Muscle layer of colon (tissue), 2 donors: ENCODE data around the gene PHPT1.

ENCODE experiments used
- H3K27ac ChIP-seq: one replicate; pipeline ENCODE4 v1.7.0; 2013; ENCODE audit warnings: low read depth, mild to moderate bottlenecking, low read length, moderate library complexity
- H3K27me3 ChIP-seq, 2 donors: one replicate each; pipeline ENCODE4 v1.7.0; 2013; ENCODE audit warnings: low read length in 2 of 2, mild to moderate bottlenecking in 2 of 2; ENCODE audit not compliant: insufficient read depth in 2 of 2, control insufficient read depth in 1 of 2
- H3K36me3 ChIP-seq: one replicate; pipeline ENCODE4 v1.7.0; 2013; ENCODE audit warnings: mild to moderate bottlenecking, low read length; ENCODE audit not compliant: insufficient read depth
- H3K4me1 ChIP-seq: one replicate; pipeline ENCODE4 v1.7.0; 2013; ENCODE audit warnings: mild to moderate bottlenecking, low read length; ENCODE audit not compliant: insufficient read depth
- H3K4me3 ChIP-seq, 2 donors: one replicate each; pipeline ENCODE4 v1.7.0; 2013; ENCODE audit warnings: low read length in 2 of 2, low read depth in 1 of 2, mild to moderate bottlenecking in 1 of 2, moderate library complexity in 1 of 2
- H3K9ac ChIP-seq: one replicate; pipeline ENCODE4 v1.7.0; 2013; ENCODE audit warnings: low read length
- H3K9me3 ChIP-seq: one replicate; pipeline ENCODE4 v1.7.0; 2013; ENCODE audit warnings: mild to moderate bottlenecking, low read length
- donor health status: abdominal sarcoma.
- donor health status: Adenocarcinoma of cecum.

PHPT1 gene

GRCh38 chr9:136825295-136826187 is 23.7 kb upstream of the PHPT1 start:
- Histone ChIP-seq H3K27ac (no peak overlapping the region), H3K9me3 (no peaks in the 10 kb centered on the region), H3K36me3 (peaks cover 29% of the 10 kb centered on the region), H3K27me3 (no peaks in the 10 kb centered on the region), H3K4me1 (peaks cover 6% of the 10 kb centered on the region), H3K9ac (no peak overlapping the region), H3K4me3 (no peak overlapping the region)

- no peak overlapping the region for H3K9ac ChIP-seq
- no peaks in the 10 kb centered on the region for H3K4me1 ChIP-seq
- no peak overlapping the region for H3K4me3 ChIP-seq
- H3K27me3 ChIP-seq = no peaks in the 10 kb centered on the region
- peaks cover 33% of the 10 kb centered on the region for H3K36me3 ChIP-seq
- no peaks in the 10 kb centered on the region for H3K9me3 ChIP-seq
- no peak overlapping the region for H3K27ac ChIP-seq
These were observed 23.0 kb upstream of the PHPT1 start for GRCh38 chr9:136826188-136826541.

GRCh38 chr9:136826703-136827582 is 22.3 kb upstream of the PHPT1 start:
- Histone ChIP-seq H3K36me3 (peaks cover 34% of the 10 kb centered on the region), H3K9me3 (no peaks in the 10 kb centered on the region), H3K27ac (no peak overlapping the region), H3K27me3 (no peaks in the 10 kb centered on the region), H3K9ac (no peak overlapping the region), H3K4me3 (no peak overlapping the region), H3K4me1 (no peaks in the 10 kb centered on the region)

- Histone ChIP-seq H3K9me3 (no peaks in the 10 kb centered on the region), H3K36me3 (peaks cover 42% of the 10 kb centered on the region), H3K4me1 (no peaks in the 10 kb centered on the region), H3K27ac (no peak overlapping the region), H3K4me3 (no peak overlapping the region), H3K9ac (no peak overlapping the region), H3K27me3 (no peaks in the 10 kb centered on the region)
These were observed 21.3 kb upstream of the PHPT1 start for GRCh38 chr9:136827794-136828473.

- no peak overlapping the region for H3K9ac ChIP-seq
- no peaks in the 10 kb centered on the region for H3K27me3 ChIP-seq
- no peak overlapping the region for H3K27ac ChIP-seq
- H3K4me3 ChIP-seq = no peak overlapping the region
- peaks cover 40% of the 10 kb centered on the region for H3K36me3 ChIP-seq
- no peaks in the 10 kb centered on the region for H3K9me3 ChIP-seq
- no peaks in the 10 kb centered on the region for H3K4me1 ChIP-seq
These were observed 20.6 kb upstream of the PHPT1 start for GRCh38 chr9:136828474-136829140.

GRCh38 chr9:136829412-136829811 is 19.8 kb upstream of the PHPT1 start:
- no peaks in the 10 kb centered on the region for H3K27me3 ChIP-seq
- H3K4me3 ChIP-seq = no peak overlapping the region
- H3K36me3 ChIP-seq = peaks cover 35% of the 10 kb centered on the region
- H3K4me1 ChIP-seq = no peaks in the 10 kb centered on the region
- no peak overlapping the region for H3K9ac ChIP-seq
- no peaks in the 10 kb centered on the region for H3K9me3 ChIP-seq
- H3K27ac ChIP-seq = no peak overlapping the region

- no peaks in the 10 kb centered on the region for H3K4me1 ChIP-seq
- peaks cover 35% of the 10 kb centered on the region for H3K36me3 ChIP-seq
- H3K4me3 ChIP-seq = no peak overlapping the region
- no peak overlapping the region for H3K9ac ChIP-seq
- H3K27ac ChIP-seq = no peak overlapping the region
- no peaks in the 10 kb centered on the region for H3K27me3 ChIP-seq
- no peaks in the 10 kb centered on the region for H3K9me3 ChIP-seq
These were observed 19.0 kb upstream of the PHPT1 start for GRCh38 chr9:136829981-136830885.

GRCh38 chr9:136831002-136831719 is 18.0 kb upstream of the PHPT1 start:
- Histone ChIP-seq H3K4me1 (no peaks in the 10 kb centered on the region), H3K4me3 (no peak overlapping the region), H3K9me3 (no peaks in the 10 kb centered on the region), H3K9ac (no peak overlapping the region), H3K27ac (no peak overlapping the region), H3K36me3 (peaks cover 27% of the 10 kb centered on the region), H3K27me3 (no peaks in the 10 kb centered on the region)

GRCh38 chr9:136831720-136832104 is 17.5 kb upstream of the PHPT1 start:
- no peak overlapping the region for H3K4me3 ChIP-seq
- no peak overlapping the region for H3K27ac ChIP-seq
- H3K36me3 ChIP-seq = peaks cover 27% of the 10 kb centered on the region
- H3K27me3 ChIP-seq = no peaks in the 10 kb centered on the region
- H3K9me3 ChIP-seq = no peaks in the 10 kb centered on the region
- H3K9ac ChIP-seq = no peak overlapping the region
- no peaks in the 10 kb centered on the region for H3K4me1 ChIP-seq

GRCh38 chr9:136832581-136832980 is 16.6 kb upstream of the PHPT1 start:
- Histone ChIP-seq H3K36me3 (peaks cover 27% of the 10 kb centered on the region), H3K4me1 (no peaks in the 10 kb centered on the region), H3K27ac (no peak overlapping the region), H3K27me3 (no peaks in the 10 kb centered on the region), H3K9ac (no peak overlapping the region), H3K4me3 (no peak overlapping the region), H3K9me3 (no peaks in the 10 kb centered on the region)
